ENCODE data around the gene AADACL4. TPM values are rescaled to one million over a fixed set of nuclear protein-coding genes. Genes with fewer than 3 reads are reported as not detected.

AADACL4 gene
- total and polyA plus RNA-seq, 2 experiments from 2014 or later = 0.20 TPM; not detected in 1

DNA sequence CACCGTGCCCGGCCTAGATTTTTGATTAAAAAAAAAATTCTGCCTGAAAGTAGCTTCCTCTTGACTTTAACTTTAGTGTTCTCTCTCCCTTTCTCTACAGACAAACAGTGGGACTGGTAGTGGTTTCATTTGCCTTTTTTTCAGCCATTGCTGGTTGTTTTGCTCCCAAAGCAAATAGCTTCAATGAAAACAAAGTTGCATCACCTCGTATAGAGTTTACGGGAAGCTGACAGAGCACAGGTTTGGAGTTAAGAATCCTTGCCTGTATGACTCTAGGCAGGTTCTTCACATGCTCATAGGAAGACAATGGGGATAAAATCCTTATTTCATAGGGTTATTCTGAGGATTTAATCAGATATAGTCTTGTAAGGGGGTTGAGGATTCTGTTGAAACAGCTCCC, 21.6 kb downstream of the AADACL4 start:
- WGBS (ENCODE audit: low lambda C conversion rate, missing lambda C conversion rate) = 72% methylated on average over 4 of the region's 4 CpGs
- TF ChIP-seq EZH2 (IDR thresholded peaks at IDR 0.05; ENCODE audit: borderline replicate concordance) (no peak), EZH2phosphoT487 (IDR thresholded peaks at IDR 0.05; ENCODE audit: low read depth, severe bottlenecking, unreplicated experiment) (no peak)
- TF ChIP-seq, protein P1, sequence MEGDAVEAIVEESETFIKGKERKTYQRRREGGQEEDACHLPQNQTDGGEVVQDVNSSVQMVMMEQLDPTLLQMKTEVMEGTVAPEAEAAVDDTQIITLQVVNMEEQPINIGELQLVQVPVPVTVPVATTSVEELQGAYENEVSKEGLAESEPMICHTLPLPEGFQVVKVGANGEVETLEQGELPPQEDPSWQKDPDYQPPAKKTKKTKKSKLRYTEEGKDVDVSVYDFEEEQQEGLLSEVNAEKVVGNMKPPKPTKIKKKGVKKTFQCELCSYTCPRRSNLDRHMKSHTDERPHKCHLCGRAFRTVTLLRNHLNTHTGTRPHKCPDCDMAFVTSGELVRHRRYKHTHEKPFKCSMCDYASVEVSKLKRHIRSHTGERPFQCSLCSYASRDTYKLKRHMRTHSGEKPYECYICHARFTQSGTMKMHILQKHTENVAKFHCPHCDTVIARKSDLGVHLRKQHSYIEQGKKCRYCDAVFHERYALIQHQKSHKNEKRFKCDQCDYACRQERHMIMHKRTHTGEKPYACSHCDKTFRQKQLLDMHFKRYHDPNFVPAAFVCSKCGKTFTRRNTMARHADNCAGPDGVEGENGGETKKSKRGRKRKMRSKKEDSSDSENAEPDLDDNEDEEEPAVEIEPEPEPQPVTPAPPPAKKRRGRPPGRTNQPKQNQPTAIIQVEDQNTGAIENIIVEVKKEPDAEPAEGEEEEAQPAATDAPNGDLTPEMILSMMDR (IDR thresholded peaks at IDR 0.05; ENCODE audit: poor library complexity) = no peak
- Histone ChIP-seq H4K20me1 (ENCODE audit: insufficient read depth, poor library complexity, severe bottlenecking) (no peaks in the 10 kb centered on the region), H3K36me3 (replicated peaks; ENCODE audit: insufficient read depth, low read depth) (no peaks in the 10 kb centered on the region), H3K4me3 (no peak overlapping the region), H3K9me2 (replicated peaks; ENCODE audit: insufficient read depth) (no peaks in the 10 kb centered on the region), H3K27ac (no peak overlapping the region), H3K4me1 (ENCODE audit: insufficient read depth) (no peaks in the 10 kb centered on the region), H3K9me3 (ENCODE audit: low read depth) (no peaks in the 10 kb centered on the region), H3K4me2 (no peak overlapping the region), H3K79me2 (no peaks in the 10 kb centered on the region), H3K27me3 (no peaks in the 10 kb centered on the region), H2AFZ (no peak overlapping the region)
- no peak for DNase-seq (ENCODE audit: low spot score)

DNA sequence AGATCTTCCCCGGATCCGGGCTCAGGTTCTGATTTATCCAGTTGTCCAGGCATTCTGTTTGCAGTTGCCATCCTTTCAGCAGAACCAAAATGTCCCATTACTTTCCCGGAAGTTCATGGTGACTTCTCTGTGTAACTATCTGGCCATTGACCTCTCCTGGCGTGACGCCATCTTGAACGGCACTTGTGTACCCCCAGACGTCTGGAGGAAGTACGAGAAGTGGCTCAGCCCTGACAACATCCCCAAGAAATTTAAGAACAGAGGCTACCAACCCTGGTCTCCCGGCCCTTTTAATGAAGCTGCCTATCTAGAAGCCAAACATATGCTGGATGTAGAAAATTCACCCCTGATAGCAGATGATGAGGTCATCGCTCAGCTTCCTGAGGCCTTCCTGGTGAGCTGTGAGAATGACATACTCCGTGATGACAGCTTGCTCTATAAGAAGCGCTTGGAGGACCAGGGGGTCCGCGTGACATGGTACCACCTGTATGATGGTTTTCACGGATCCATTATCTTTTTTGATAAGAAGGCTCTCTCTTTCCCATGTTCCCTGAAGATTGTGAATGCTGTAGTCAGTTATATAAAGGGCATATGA, 22.4 kb downstream of the AADACL4 start:
- H3K4me1 ChIP-seq (ENCODE audit: insufficient read depth) = no peaks in the 10 kb centered on the region
- H3K79me2 ChIP-seq = no peaks in the 10 kb centered on the region
- no peaks in the 10 kb centered on the region for H3K36me3 ChIP-seq (replicated peaks; ENCODE audit: insufficient read depth, low read depth)
- no peaks in the 10 kb centered on the region for H3K27me3 ChIP-seq
- H2AFZ ChIP-seq = no peak overlapping the region
- no peaks in the 10 kb centered on the region for H3K9me2 ChIP-seq (replicated peaks; ENCODE audit: insufficient read depth)
- no peaks in the 10 kb centered on the region for H4K20me1 ChIP-seq (ENCODE audit: insufficient read depth, poor library complexity, severe bottlenecking)
- TF ChIP-seq EZH2 (IDR thresholded peaks at IDR 0.05; ENCODE audit: borderline replicate concordance) (no peak), EZH2phosphoT487 (IDR thresholded peaks at IDR 0.05; ENCODE audit: low read depth, severe bottlenecking, unreplicated experiment) (no peak)
- TF ChIP-seq, protein P1 (IDR thresholded peaks at IDR 0.05; ENCODE audit: poor library complexity) = no peak
- no peak overlapping the region for H3K4me3 ChIP-seq
- no peak overlapping the region for H3K4me2 ChIP-seq
- 92% methylated on average over 15 of the region's 15 CpGs for WGBS (ENCODE audit: low lambda C conversion rate, missing lambda C conversion rate)
- DNase-seq (ENCODE audit: low spot score) = no peak
- no peak overlapping the region for H3K27ac ChIP-seq
- H3K9me3 ChIP-seq (ENCODE audit: low read depth) = no peaks in the 10 kb centered on the region

DNA sequence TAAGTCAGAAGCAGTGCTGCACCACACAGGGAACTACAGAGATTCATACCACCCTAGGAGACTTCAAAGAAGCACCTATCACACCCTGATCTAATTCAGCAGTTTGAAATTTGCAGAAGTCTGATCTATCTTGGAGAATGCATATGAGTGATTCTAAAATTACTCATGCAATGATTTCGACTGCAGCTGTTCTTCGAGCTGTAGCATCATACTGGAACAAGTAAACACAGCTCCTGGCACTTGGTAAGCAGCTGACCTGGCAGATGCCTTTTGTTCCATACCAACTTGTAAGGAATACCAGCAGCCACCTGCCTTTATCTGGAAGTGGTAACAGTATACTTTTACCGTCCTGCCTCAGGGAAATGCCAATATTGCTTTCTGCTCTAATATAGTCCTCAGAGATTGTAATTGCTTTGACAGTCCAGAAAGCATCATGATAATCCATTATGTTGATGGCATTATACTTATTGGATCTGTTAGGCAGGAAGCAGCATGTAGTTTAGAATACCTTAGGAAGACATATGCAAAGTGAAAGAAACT, 25.7 kb downstream of the AADACL4 start:
- 87% methylated on average over 3 of the region's 3 CpGs for WGBS (ENCODE audit: low lambda C conversion rate, missing lambda C conversion rate)

More for the DNA sequence above, 25.7 kb downstream of the AADACL4 start:
- Histone ChIP-seq H3K4me1 (ENCODE audit: insufficient read depth) (no peaks in the 10 kb centered on the region), H3K9me3 (ENCODE audit: low read depth) (no peaks in the 10 kb centered on the region), H3K79me2 (no peaks in the 10 kb centered on the region), H3K4me2 (no peak overlapping the region), H3K9me2 (replicated peaks; ENCODE audit: insufficient read depth) (no peaks in the 10 kb centered on the region), H2AFZ (no peak overlapping the region), H4K20me1 (ENCODE audit: insufficient read depth, poor library complexity, severe bottlenecking) (no peaks in the 10 kb centered on the region), H3K27me3 (no peaks in the 10 kb centered on the region), H3K27ac (no peak overlapping the region), H3K36me3 (replicated peaks; ENCODE audit: insufficient read depth, low read depth) (no peaks in the 10 kb centered on the region), H3K4me3 (no peak overlapping the region)
- TF ChIP-seq, protein P1 (IDR thresholded peaks at IDR 0.05; ENCODE audit: poor library complexity) = no peak
- TF ChIP-seq EZH2 (IDR thresholded peaks at IDR 0.05; ENCODE audit: borderline replicate concordance) (no peak), EZH2phosphoT487 (IDR thresholded peaks at IDR 0.05; ENCODE audit: low read depth, severe bottlenecking, unreplicated experiment) (no peak)
- DNase-seq (ENCODE audit: low spot score) = no peak

All from hepatocyte (in vitro differentiated cells).